ENCODE results near the gene RAP2A.

Gene RAP2A

GRCh38 chr13:97417698-97418097, 16.3 kb upstream of the RAP2A start:
- no peak for FAIRE-seq
- DNase-seq (ENCODE audit: insufficient read length, low spot score), result no peak

- DNase-seq (ENCODE audit: insufficient read length, low spot score) (no peak), FAIRE-seq (no peak)
These were observed 11.6 kb upstream of the RAP2A start for GRCh38 chr13:97422118-97423054.

- FAIRE-seq (no peak), DNase-seq (ENCODE audit: insufficient read length, low spot score) (no peak)
These were observed 10.5 kb upstream of the RAP2A start for GRCh38 chr13:97423300-97424045.

GRCh38 chr13:97425590-97425989, 8.4 kb upstream of the RAP2A start:
- no peak for FAIRE-seq
- DNase-seq (ENCODE audit: insufficient read length, low spot score), result no peak

- DNase-seq (ENCODE audit: insufficient read length, low spot score) (no peak), FAIRE-seq (no peak)
These were observed 7.3 kb upstream of the RAP2A start for GRCh38 chr13:97426695-97427094.

- FAIRE-seq, result no peak
These were observed 4.3 kb upstream of the RAP2A start for GRCh38 chr13:97429681-97430081.

GRCh38 chr13:97430296-97430695, 3.7 kb upstream of the RAP2A start:
- DNase-seq (ENCODE audit: insufficient read length, low spot score) (no peak), FAIRE-seq (no peak)

More at GRCh38 chr13:97429681-97430081, 4.3 kb upstream of the RAP2A start:
- DNase-seq (ENCODE audit: insufficient read length, low spot score), result no peak

- DNase-seq (ENCODE audit: insufficient read length, low spot score) (no peak), FAIRE-seq (no peak)
These were observed 2.7 kb upstream of the RAP2A start for GRCh38 chr13:97431171-97431764.

GRCh38 chr13:97432232-97432916, 1.6 kb upstream of the RAP2A start:
- no peak for FAIRE-seq
- DNase-seq (ENCODE audit: insufficient read length, low spot score), result no peak

GRCh38 chr13:97432917-97433726, 847 bp upstream of the RAP2A start:
- DNase-seq (ENCODE audit: insufficient read length, low spot score) (peak; percentile 84), FAIRE-seq (peak; percentile 81)

GRCh38 chr13:97434397-97435201, 630 bp downstream of the RAP2A start:
- no peak for FAIRE-seq
- no peak for DNase-seq (ENCODE audit: insufficient read length, low spot score)

GRCh38 chr13:97435323-97435722, 1.4 kb downstream of the RAP2A start:
- FAIRE-seq, result no peak

GRCh38 chr13:97435794-97436193, 1.8 kb downstream of the RAP2A start:
- DNase-seq (ENCODE audit: insufficient read length, low spot score) (no peak), FAIRE-seq (no peak)

More at GRCh38 chr13:97435323-97435722, 1.4 kb downstream of the RAP2A start:
- no peak for DNase-seq (ENCODE audit: insufficient read length, low spot score)

- DNase-seq (ENCODE audit: insufficient read length, low spot score), result no peak
- no peak for FAIRE-seq
These were observed 2.9 kb downstream of the RAP2A start for GRCh38 chr13:97436845-97437244.

GRCh38 chr13:97437729-97438128, 3.8 kb downstream of the RAP2A start:
- FAIRE-seq, result no peak

GRCh38 chr13:97438856-97439595, 5.1 kb downstream of the RAP2A start:
- DNase-seq (ENCODE audit: insufficient read length, low spot score) (no peak), FAIRE-seq (no peak)

More at GRCh38 chr13:97437729-97438128, 3.8 kb downstream of the RAP2A start:
- no peak for DNase-seq (ENCODE audit: insufficient read length, low spot score)

GRCh38 chr13:97440598-97441170, 6.7 kb downstream of the RAP2A start:
- no peak for FAIRE-seq
- DNase-seq (ENCODE audit: insufficient read length, low spot score), result no peak

- no peak for FAIRE-seq
- DNase-seq (ENCODE audit: insufficient read length, low spot score), result no peak
These were observed 7.4 kb downstream of the RAP2A start for GRCh38 chr13:97441368-97441767.

Measured in HTR-8/SVneo (cell line).